GM23248 (cell line): ENCODE measurements around the gene ATP8B2. TPM values are rescaled to one million over a fixed set of nuclear protein-coding genes. Genes with fewer than 3 reads are reported as not detected.
A peak's percentile ranks its signal among the peaks of the same experiment; 100 is the strongest.

Experiments used
- DNase-seq: peaks from one replicate; pipeline ENCODE4 v3.0.0-alpha.2; 2015
- H2AFZ ChIP-seq: fragments of 200-600 bp; sonication (generic); 2 replicates; pipeline ENCODE4 v1.6.1; 2016; ENCODE audit warnings: antibody characterized with exemption
- H3F3A ChIP-seq: fragments of 200-600 bp; sonication (generic); 2 replicates; pipeline ENCODE4 v1.6.1; 2016; ENCODE audit warnings: mild to moderate bottlenecking, antibody characterized with exemption, mixed run types; ENCODE audit not compliant: insufficient read depth
- H3K27ac ChIP-seq: fragments of 200-600 bp; sonication (generic); 2 replicates; pipeline ENCODE4 v1.5.1; 2016; ENCODE audit warnings: mild to moderate bottlenecking
- H3K27me3 ChIP-seq: fragments of 200-600 bp; sonication (generic); replicated peaks from 2 replicates; pipeline ENCODE4 v1.6.1; 2016; ENCODE audit warnings: mild to moderate bottlenecking; ENCODE audit not compliant: insufficient read depth
- H3K36me3 ChIP-seq: fragments of 200-600 bp; sonication (generic); 2 replicates; pipeline ENCODE4 v1.6.1; 2016; ENCODE audit warnings: low read depth, mild to moderate bottlenecking
- H3K4me1 ChIP-seq: fragments of 200-600 bp; sonication (generic); 2 replicates; pipeline ENCODE4 v1.6.1; 2016; ENCODE audit warnings: mild to moderate bottlenecking; ENCODE audit not compliant: insufficient read depth
- H3K4me2 ChIP-seq: fragments of 200-600 bp; sonication (generic); one replicate; pipeline ENCODE4 v1.6.1; 2016; ENCODE audit warnings: mild to moderate bottlenecking; ENCODE audit not compliant: unreplicated experiment
- H3K4me3 ChIP-seq: fragments of 200-600 bp; sonication (generic); 2 replicates; pipeline ENCODE4 v1.5.1; 2016; ENCODE audit warnings: mild to moderate bottlenecking
- H3K79me2 ChIP-seq: fragments of 200-600 bp; sonication (generic); 2 replicates; pipeline ENCODE4 v1.6.1; 2016; ENCODE audit warnings: mild to moderate bottlenecking; ENCODE audit not compliant: insufficient read depth
- H3K9ac ChIP-seq: fragments of 200-600 bp; sonication (generic); 2 replicates; pipeline ENCODE4 v1.6.1; 2016; ENCODE audit warnings: mild to moderate bottlenecking
- H3K9me2 ChIP-seq: fragments of 200-600 bp; sonication (generic); 2 replicates; pipeline ENCODE4 v1.6.1; 2016; ENCODE audit warnings: mixed run types, mild to moderate bottlenecking, moderate library complexity; ENCODE audit not compliant: insufficient read depth
- H3K9me3 ChIP-seq: fragments of 200-600 bp; sonication (generic); one replicate; pipeline ENCODE4 v1.6.1; 2017; ENCODE audit warnings: low read depth
- H4K20me1 ChIP-seq: fragments of 200-600 bp; sonication (generic); 2 replicates; pipeline ENCODE4 v1.6.0; 2016; ENCODE audit not compliant: insufficient read depth
- EZH2 ChIP-seq: fragments of 200-600 bp; sonication (generic); IDR thresholded peaks from 2 replicates; pipeline ENCODE4 v1.6.1; 2018; ENCODE audit warnings: antibody characterized with exemption, mild to moderate bottlenecking; ENCODE audit not compliant: insufficient read depth, poor library complexity, severe bottlenecking
- EZH2phosphoT487 ChIP-seq: fragments of 200-600 bp; sonication (generic); IDR thresholded peaks from 2 replicates; pipeline ENCODE4 v1.6.1; 2018; ENCODE audit warnings: antibody characterized with exemption, moderate library complexity, mild to moderate bottlenecking, low read depth; ENCODE audit not compliant: insufficient read depth
- WGBS, 2 experiments: methylation state at CpG; one replicate each; pipeline ENCODE4 v1.1.6; 2015 to 2017; ENCODE audit warnings: low lambda C conversion rate in 2 of 2, low coverage in 1 of 2; ENCODE audit errors: missing lambda C conversion rate in 2 of 2; 5-methylcytosine and 5-hydroxymethylcytosine counted together
- in situ Hi-C: fragments of 300-500 bp; cut with MboI; formaldehyde crosslinking; loops from 2 replicates; pipeline ENCODE4 v1.15.0; 2020
- polyA plus RNA-seq: library from polyadenylated mRNA; unstranded; fragments of >200 nt; fragmentation: Nextera tagmentation; extraction: Ambion mirVana; gene quantifications from 2 replicates; pipeline ENCODE4 v1.2.1, GENCODE V29; 2016
- total RNA-seq: library from RNA; depleted of rRNA; stranded (reverse); fragments of >200 nt; shearing (Covaris generic); gene quantifications from 2 replicates; pipeline ENCODE4 v1.2.3, GENCODE V29; 2014

The ATP8B2 gene
- total and polyA plus RNA-seq, 2 experiments from 2014 or later = 20.1 to 200 TPM

DNA sequence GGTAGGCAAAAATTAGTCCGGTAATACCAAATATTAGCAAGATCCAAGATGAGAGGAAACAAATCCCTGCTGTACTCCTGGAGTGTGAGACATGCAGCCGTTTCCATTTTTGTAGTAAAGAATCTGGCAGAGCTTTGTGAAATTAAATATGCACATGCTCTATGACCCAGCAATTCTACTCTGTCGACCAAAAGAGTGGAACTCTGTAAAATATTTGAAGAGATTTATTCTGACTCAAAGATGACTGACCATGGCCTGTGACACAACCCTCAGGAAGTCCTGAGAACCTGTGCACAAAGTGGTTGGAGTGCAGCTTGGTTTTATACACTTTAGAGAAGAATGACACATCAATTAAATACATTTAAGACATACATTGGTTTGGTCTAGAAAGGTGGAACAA is 36.7 kb upstream of the ATP8B2 start:
- Histone ChIP-seq H3K9me2 (no peaks in the 10 kb centered on the region), H3F3A (no peaks in the 10 kb centered on the region), H3K27ac (no peak overlapping the region), H4K20me1 (no peaks in the 10 kb centered on the region), H3K27me3 (no peaks in the 10 kb centered on the region), H2AFZ (no peak overlapping the region), H3K4me2 (no peak overlapping the region), H3K4me1 (no peaks in the 10 kb centered on the region), H3K4me3 (no peak overlapping the region), H3K36me3 (no peaks in the 10 kb centered on the region), H3K9ac (no peak overlapping the region), H3K79me2 (no peaks in the 10 kb centered on the region), H3K9me3 (no peaks in the 10 kb centered on the region)
- DNase-seq = peak; percentile 25
- in situ Hi-C loops = no loop called here
- 56 to 58% methylated on average over 3 of the region's 3 CpGs for WGBS, 2 experiments
- TF ChIP-seq EZH2phosphoT487 = no peak
- no peak for TF ChIP-seq EZH2

DNA sequence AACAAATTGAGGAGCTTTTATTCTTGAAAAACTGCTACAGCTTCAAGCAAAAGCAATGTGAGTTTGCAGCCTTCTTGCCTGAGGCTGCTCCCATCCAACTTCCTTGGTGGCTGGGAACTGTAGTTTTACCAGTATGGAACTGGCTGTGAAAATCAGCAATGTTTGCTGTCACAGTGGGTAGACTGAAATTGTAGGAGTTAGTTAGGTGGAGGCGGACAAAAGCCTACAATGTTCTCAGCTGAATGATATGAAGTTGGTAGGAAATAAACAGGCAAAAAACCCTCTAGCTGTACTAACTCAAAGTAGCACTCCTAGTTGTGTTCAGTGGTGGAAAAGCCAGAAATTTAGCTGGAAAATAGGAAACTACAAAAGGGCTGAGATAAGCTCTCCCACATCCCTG is 34.4 kb upstream of the ATP8B2 start:
- in situ Hi-C loops = no loop called here

DNA sequence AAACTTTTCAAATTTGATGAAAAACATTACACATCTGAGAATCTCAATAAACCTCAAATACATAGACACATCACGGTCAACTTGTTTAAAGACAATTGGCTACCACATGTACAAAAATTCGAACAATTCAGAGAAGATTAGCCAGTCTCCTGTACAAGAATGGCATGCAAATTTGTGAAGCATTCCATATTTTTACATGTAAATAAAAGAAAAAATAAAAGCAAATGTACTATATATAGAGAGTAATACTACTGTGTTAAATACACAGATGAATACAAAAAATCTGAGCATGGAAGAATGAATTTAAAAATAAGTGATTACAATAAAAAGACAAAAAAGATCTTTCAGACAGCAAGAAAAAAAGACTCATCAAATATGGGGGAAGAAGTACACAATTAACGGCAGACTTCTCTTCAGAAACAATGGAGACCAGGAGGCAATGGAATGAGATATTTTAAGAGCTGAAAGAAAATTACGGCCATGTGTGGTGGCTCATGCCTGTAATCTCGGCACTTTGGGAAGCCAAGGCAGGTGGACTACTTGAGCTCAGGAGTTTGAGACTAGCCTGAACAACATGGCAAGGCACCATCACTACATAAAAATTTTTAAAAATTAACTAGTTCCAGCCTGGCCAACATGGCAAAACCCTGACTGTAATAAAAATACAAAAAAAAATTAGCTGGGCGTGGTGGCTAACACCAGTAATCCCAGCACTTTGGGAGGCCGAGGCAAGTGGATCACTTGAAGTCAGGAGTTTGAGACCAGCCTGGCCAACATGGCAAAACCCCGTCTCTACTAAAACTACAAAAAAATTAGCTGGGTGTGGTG is 29.7 kb upstream of the ATP8B2 start:
- H3K9me2 ChIP-seq = no peaks in the 10 kb centered on the region
- no peak overlapping the region for H3K4me3 ChIP-seq
- 36 to 42% methylated on average over 8 of the region's 8 CpGs for whole genome bisulfite sequencing, 2 experiments
- no peaks in the 10 kb centered on the region for H3K36me3 ChIP-seq
- H3K9me3 ChIP-seq = no peaks in the 10 kb centered on the region
- no peak overlapping the region for H3K4me2 ChIP-seq
- no peak overlapping the region for H2AFZ ChIP-seq
- no peaks in the 10 kb centered on the region for H4K20me1 ChIP-seq
- no peak overlapping the region for H3K9ac ChIP-seq
- H3K27ac ChIP-seq = no peak overlapping the region
- H3F3A ChIP-seq = no peaks in the 10 kb centered on the region
- DNase-seq = peak; percentile 40
- TF ChIP-seq EZH2 (no peak), EZH2phosphoT487 (no peak)
- no peaks in the 10 kb centered on the region for H3K4me1 ChIP-seq
- no peaks in the 10 kb centered on the region for H3K27me3 ChIP-seq
- in situ Hi-C loops = no loop called here
- no peaks in the 10 kb centered on the region for H3K79me2 ChIP-seq

More for the DNA sequence above, 34.4 kb upstream of the ATP8B2 start:
- Histone ChIP-seq H3K4me2 (no peak overlapping the region), H3K4me1 (no peaks in the 10 kb centered on the region), H3K9me3 (no peaks in the 10 kb centered on the region), H3F3A (no peaks in the 10 kb centered on the region), H3K79me2 (no peaks in the 10 kb centered on the region), H3K9ac (no peak overlapping the region), H3K36me3 (no peaks in the 10 kb centered on the region), H3K27me3 (no peaks in the 10 kb centered on the region), H2AFZ (no peak overlapping the region; the same call in 1 of the 2 replicates), H3K27ac (no peak overlapping the region), H3K9me2 (no peaks in the 10 kb centered on the region), H3K4me3 (no peak overlapping the region), H4K20me1 (no peaks in the 10 kb centered on the region)
- WGBS, 2 experiments = 68 to 80% methylated on average over 1 of the region's 1 CpG
- no peak for TF ChIP-seq EZH2
- TF ChIP-seq EZH2phosphoT487 = no peak
- DNase-seq = no peak

DNA sequence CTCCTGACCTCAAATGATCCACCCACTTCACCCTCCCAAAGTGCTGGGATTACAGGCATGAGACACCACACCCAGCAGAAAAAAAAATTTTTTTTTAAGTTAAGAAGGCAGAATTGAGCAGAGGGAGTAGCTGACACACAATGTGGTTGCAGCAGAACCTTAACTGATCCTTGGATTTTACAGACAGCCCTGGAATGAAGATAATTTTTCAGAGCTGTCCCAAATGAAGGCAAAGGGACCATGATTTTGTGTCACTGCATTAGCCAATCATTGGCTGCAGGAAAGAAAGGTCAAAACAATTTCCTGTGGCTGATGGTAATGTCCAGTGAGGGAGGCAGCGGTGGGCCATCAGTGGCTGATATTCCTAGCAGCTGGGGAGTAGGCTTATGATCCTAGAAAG is 23.7 kb upstream of the ATP8B2 start:
- H3K79me2 ChIP-seq = no peaks in the 10 kb centered on the region
- H3K4me1 ChIP-seq = peaks cover 20% of the 10 kb centered on the region
- H4K20me1 ChIP-seq = no peaks in the 10 kb centered on the region
- no peaks in the 10 kb centered on the region for H3K9me3 ChIP-seq
- H3K4me3 ChIP-seq = no peak overlapping the region
- H3K9ac ChIP-seq = no peak overlapping the region
- in situ Hi-C loops = no loop called here
- TF ChIP-seq EZH2 = no peak
- TF ChIP-seq EZH2phosphoT487 = no peak
- H3K36me3 ChIP-seq = no peaks in the 10 kb centered on the region
- H3K27me3 ChIP-seq = no peaks in the 10 kb centered on the region
- no peaks in the 10 kb centered on the region for H3K9me2 ChIP-seq
- peaks cover 22% of the 10 kb centered on the region for H3F3A ChIP-seq
- H2AFZ ChIP-seq = no peak overlapping the region
- DNase-seq = no peak
- WGBS, 2 experiments = 92 to 93% methylated on average over 1 of the region's 1 CpG
- no peak overlapping the region for H3K27ac ChIP-seq
- no peak overlapping the region for H3K4me2 ChIP-seq
